ENCODE measurements around the gene PRR30.

The PRR30 gene

DNA sequence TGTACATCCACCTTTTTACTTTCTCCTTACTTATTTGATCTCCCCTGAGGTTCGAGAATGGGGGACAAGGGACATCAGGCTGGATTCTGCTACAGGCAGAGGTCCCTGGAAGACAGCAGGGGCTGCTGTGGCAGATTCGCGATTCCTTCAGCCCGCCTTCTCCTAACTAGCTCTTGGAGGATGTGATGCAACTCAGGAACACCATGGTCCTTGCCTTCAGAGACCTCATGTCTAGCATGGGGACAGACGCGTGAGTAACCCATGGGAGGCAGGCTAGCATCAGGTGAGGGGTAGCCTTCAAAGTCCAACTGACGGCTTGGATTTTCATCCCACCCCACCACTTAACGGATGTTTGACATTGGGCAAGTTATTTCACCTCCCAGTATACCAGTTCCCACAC is 8.7 kb upstream of the PRR30 start:
- no peak for TF ChIP-seq RAD21 (IDR thresholded peaks at IDR 0.05; ENCODE audit: low read depth)
- TF ChIP-seq TAF1 (IDR thresholded peaks at IDR 0.05; ENCODE audit: low read depth), result no peak
- no peak for TF ChIP-seq EGR1 (IDR thresholded peaks at IDR 0.05)
- TF ChIP-seq FOXM1 (IDR thresholded peaks at IDR 0.05; ENCODE audit: borderline replicate concordance, low read depth), result no peak
- TF ChIP-seq, protein P1, sequence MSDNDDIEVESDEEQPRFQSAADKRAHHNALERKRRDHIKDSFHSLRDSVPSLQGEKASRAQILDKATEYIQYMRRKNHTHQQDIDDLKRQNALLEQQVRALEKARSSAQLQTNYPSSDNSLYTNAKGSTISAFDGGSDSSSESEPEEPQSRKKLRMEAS (IDR thresholded peaks at IDR 0.05), result no peak
- TF ChIP-seq, protein P2, sequence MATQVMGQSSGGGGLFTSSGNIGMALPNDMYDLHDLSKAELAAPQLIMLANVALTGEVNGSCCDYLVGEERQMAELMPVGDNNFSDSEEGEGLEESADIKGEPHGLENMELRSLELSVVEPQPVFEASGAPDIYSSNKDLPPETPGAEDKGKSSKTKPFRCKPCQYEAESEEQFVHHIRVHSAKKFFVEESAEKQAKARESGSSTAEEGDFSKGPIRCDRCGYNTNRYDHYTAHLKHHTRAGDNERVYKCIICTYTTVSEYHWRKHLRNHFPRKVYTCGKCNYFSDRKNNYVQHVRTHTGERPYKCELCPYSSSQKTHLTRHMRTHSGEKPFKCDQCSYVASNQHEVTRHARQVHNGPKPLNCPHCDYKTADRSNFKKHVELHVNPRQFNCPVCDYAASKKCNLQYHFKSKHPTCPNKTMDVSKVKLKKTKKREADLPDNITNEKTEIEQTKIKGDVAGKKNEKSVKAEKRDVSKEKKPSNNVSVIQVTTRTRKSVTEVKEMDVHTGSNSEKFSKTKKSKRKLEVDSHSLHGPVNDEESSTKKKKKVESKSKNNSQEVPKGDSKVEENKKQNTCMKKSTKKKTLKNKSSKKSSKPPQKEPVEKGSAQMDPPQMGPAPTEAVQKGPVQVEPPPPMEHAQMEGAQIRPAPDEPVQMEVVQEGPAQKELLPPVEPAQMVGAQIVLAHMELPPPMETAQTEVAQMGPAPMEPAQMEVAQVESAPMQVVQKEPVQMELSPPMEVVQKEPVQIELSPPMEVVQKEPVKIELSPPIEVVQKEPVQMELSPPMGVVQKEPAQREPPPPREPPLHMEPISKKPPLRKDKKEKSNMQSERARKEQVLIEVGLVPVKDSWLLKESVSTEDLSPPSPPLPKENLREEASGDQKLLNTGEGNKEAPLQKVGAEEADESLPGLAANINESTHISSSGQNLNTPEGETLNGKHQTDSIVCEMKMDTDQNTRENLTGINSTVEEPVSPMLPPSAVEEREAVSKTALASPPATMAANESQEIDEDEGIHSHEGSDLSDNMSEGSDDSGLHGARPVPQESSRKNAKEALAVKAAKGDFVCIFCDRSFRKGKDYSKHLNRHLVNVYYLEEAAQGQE (IDR thresholded peaks at IDR 0.05; ENCODE audit: low read depth), result no peak
- no peak for TF ChIP-seq TCF12 (IDR thresholded peaks at IDR 0.05; ENCODE audit: low read depth)

- no peak for TF ChIP-seq FOXM1 (IDR thresholded peaks at IDR 0.05; ENCODE audit: borderline replicate concordance, low read depth)
- TF ChIP-seq TAF1 (IDR thresholded peaks at IDR 0.05; ENCODE audit: low read depth), result no peak
- TF ChIP-seq, protein P2 (IDR thresholded peaks at IDR 0.05; ENCODE audit: low read depth), result no peak
- TF ChIP-seq NFIC (IDR thresholded peaks at IDR 0.05), result no peak
- TF ChIP-seq EGR1 (IDR thresholded peaks at IDR 0.05), result no peak
- no peak for TF ChIP-seq RAD21 (IDR thresholded peaks at IDR 0.05; ENCODE audit: low read depth)
- no peak for TF ChIP-seq ZBTB7A (IDR thresholded peaks at IDR 0.05; ENCODE audit: low read depth)
- TF ChIP-seq, protein P1 (IDR thresholded peaks at IDR 0.05), result no peak
- TF ChIP-seq CEBPB (IDR thresholded peaks at IDR 0.05), result no peak
- no peak for TF ChIP-seq USF1 (IDR thresholded peaks at IDR 0.05)
- TF ChIP-seq YY1 (IDR thresholded peaks at IDR 0.05; ENCODE audit: low read depth), result no peak
- TF ChIP-seq CREB1 (IDR thresholded peaks at IDR 0.05; ENCODE audit: low read depth), result no peak
- TF ChIP-seq EP300 (IDR thresholded peaks at IDR 0.05; ENCODE audit: borderline replicate concordance), result no peak
- no peak for TF ChIP-seq TEAD4 (IDR thresholded peaks at IDR 0.05)
- TF ChIP-seq TCF12 (IDR thresholded peaks at IDR 0.05; ENCODE audit: low read depth), result no peak
Observed at GRCh38 chr2:27145682-27146081, 6.5 kb upstream of the PRR30 start.

DNA sequence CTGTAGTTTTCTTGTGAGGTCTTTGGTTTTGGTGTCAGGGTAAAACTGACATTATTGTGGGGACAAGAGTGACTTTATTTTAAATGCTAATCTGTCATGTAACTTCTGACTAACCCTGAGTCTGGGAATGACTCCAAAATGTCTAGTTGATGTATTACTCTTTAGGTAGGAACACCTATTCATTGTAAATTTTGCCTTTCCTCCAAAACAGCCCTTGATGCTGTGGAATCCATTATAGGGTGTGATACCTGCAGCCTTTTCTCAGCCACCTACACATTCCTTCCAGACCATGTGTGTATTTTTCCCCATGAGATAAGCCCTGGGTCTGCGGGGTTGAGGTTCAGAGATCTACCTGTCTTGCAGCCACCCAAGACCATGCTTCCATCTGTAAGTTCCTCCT is 4.1 kb upstream of the PRR30 start:
- TF ChIP-seq CREB1 (IDR thresholded peaks at IDR 0.05; ENCODE audit: low read depth) (no peak), USF1 (IDR thresholded peaks at IDR 0.05) (no peak)

DNA sequence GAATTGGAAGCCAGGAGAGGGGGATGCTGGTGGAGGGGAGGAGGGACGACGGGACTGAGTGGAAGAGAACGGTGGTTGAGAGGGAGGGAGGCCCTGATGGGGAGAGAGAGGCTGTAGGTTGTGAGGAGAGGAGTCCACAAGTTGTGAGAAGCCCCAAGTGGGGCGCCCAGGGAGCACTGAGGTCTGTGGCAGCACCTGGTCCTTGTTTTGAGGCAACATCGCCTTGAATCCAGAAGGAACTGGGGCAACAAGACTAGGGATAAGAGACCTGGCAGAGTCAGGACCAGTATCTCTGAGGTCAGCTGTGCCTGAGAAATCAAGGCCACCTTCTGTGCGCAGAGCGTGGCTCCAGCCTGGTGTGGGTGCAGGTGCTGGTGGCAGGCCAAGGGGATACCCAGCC is 1.1 kb downstream of the PRR30 start:
- TF ChIP-seq TAF1 (IDR thresholded peaks at IDR 0.05; ENCODE audit: low read depth), result no peak

DNA sequence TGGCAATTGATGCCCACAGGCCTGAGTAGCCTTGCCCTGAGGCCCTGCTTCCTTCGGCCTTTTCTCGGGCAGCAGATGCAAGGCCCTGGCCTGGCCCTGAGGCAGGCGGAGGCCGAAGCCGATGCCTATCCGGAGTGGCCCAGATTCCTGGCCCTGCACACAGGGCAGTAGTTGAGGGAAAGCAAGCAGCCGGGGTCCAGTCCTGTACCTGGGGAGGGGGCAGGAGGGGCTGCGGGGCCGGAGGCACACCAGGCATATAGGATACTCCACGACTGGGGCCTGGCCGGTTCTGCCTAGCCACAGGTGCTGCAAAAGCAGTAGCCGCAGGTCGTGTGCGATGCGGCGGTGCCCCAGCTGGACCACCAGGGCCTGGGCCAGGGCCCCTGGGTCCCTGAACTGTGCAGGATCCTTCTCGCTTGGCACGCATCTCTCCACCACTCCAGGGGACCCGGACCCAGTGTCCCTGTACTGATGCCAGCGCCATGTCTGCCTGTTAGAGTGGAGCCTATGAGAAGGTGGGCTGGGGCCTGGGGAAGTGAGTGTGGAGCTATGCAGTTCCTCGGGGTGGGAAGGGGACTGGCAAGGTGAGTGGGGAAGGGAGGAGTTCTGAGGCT is 1.8 kb downstream of the PRR30 start:
- TF ChIP-seq NFIC (IDR thresholded peaks at IDR 0.05), result no peak
- TF ChIP-seq TAF1 (IDR thresholded peaks at IDR 0.05; ENCODE audit: low read depth), result no peak
- no peak for TF ChIP-seq USF1 (IDR thresholded peaks at IDR 0.05)
- no peak for TF ChIP-seq EGR1 (IDR thresholded peaks at IDR 0.05)
- TF ChIP-seq CEBPB (IDR thresholded peaks at IDR 0.05), result no peak
- TF ChIP-seq, protein P2 (IDR thresholded peaks at IDR 0.05; ENCODE audit: low read depth), result no peak
- no peak for TF ChIP-seq EP300 (IDR thresholded peaks at IDR 0.05; ENCODE audit: borderline replicate concordance)
- no peak for TF ChIP-seq YY1 (IDR thresholded peaks at IDR 0.05; ENCODE audit: low read depth)
- TF ChIP-seq TCF12 (IDR thresholded peaks at IDR 0.05; ENCODE audit: low read depth), result no peak
- no peak for TF ChIP-seq ZBTB7A (IDR thresholded peaks at IDR 0.05; ENCODE audit: low read depth)
- TF ChIP-seq FOXM1 (IDR thresholded peaks at IDR 0.05; ENCODE audit: borderline replicate concordance, low read depth), result no peak
- TF ChIP-seq, protein P1 (IDR thresholded peaks at IDR 0.05), result no peak
- no peak for TF ChIP-seq TEAD4 (IDR thresholded peaks at IDR 0.05)
- TF ChIP-seq RAD21 (IDR thresholded peaks at IDR 0.05; ENCODE audit: low read depth), result no peak
- no peak for TF ChIP-seq CREB1 (IDR thresholded peaks at IDR 0.05; ENCODE audit: low read depth)
